Stromal cell of bone marrow (primary cell): ENCODE results near the gene PIK3AP1.
"Not testable (repeated sequence)": the region's sequence is repeated elsewhere in the genome, so short reads cannot be mapped to it uniquely, and the experiment has no call there.

Source experiments
- DNase-seq: peaks from one replicate; pipeline ENCODE4 v3.0.0-alpha.2; 2012; ENCODE audit warnings: low read depth

Gene PIK3AP1

GRCh38 chr10:96720422-96721206 is at the start of gene PIK3AP1:
PIK3AP1 (minus strand) TSS chr10:96720514; CDS start chr10:96720394, 120 bp downstream.
- no peak for DNase-seq

DNA sequence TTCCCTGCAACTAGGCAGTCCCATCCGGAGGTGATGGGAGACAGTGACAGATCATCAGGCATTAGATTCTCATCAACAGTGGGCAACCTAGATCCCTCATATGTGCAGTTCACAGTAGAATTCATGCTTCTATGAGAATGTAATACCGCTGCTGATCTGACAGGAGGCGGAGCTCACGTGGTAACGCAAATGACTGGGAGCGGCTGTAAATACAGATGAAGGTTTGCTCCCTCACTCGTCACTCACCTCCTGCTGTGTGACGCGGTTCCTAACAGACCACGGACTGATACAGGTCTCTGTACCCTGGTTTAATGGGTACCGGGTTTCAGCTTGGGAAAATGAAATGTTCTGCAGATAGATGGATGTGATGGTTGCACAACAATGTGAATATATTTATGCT is 47.8 kb upstream of the PIK3AP1 start:
- DNase-seq, result no peak

DNA sequence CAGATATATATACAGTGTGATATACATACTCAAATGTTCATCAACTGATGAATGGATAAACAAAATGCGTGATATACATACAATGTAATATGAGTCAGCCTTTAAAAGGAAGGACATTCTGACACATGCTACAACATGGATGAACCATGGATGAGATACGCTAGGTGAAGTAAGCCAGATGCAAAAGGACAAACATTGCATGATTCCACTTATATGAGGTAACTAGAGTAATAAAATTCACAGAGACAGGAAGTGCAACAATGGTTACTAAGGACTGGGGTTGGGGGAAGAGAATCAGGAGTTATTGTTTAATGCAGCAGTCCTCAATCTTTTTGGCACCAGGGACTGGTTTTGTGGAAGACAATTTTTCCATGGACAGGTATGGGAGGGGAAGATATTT is 47.3 kb upstream of the PIK3AP1 start:
- DNase-seq, result no peak

DNA sequence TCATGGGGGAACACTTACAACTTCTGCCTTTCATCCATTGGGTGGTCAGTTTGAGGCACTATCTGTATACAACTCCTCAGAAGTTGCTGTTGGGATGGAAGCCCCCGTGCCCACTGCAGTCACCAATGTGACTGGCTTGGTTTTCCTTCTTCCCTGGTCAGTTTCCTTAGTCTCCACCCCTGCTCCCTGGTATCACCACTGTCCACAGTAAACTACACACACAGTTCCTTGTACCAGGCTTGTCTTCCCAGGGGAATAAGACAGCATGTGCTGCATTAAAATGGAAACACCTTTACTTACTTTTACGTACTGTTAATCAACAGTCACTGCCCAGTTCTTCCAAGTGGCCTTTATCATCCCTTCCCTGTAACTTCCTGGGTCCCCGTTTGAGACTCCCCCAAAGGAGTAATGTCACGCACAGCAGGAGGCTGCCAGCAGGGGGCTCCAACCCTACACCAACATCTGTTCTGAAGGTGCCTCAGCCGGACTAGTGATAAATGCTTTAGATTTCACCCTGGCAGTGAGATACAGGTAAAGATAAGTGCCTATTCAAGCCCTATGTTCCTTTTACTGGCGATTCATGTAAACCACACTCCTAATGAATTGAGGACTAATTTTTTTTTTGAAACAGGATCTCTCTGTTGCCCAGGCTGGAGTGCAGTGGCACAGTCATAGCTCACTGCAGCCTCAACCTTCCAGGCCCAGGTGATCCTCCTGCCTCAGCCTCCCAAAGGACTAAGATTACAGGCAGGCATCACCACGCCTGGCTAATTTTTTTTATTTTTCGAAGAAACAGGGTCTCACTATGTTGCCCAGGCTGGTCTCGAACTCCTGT is 45.3 kb upstream of the PIK3AP1 start:
- peak; percentile 18 for DNase-seq

- DNase-seq, result no peak
These were observed 44.2 kb upstream of the PIK3AP1 start for GRCh38 chr10:96764425-96765060.

GRCh38 chr10:96758423-96758822 is 38.1 kb upstream of the PIK3AP1 start:
- DNase-seq, result no peak

DNA sequence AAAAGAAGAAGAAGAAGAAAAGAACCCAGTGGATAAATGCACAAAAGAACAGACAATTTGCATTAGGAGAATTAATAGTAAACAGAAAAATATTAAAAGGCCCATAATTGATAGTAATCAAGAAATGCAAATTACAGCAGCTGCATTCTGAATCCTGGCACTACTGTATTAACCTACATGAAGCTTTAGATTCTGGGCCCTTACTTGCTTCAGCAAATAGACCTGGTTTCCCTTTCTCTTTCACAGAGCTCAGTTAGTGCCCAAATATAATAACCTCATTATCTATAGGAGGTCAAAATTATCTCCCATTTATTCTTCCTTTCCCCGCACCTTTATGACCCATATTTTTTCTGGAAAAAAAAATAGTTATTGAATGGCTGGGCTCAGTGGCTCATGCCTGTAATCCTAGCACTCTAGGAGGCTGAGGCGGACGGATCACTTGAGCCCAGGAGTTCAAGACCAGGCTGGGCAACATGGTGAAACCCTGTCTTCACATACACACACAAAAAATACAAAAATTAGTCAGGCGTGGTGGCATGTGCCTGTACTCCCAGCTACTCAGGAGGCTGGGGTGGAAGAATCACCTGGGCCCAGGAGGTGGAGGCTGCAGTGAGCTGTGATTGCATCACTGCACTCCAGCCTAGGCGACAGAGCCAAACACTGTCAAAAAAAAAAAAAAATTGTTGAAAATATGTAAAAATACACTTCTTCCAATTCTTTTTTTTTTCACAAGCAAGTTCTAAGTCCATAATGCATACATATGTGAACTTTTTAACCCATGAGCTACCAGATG is 36.0 kb upstream of the PIK3AP1 start:
- DNase-seq, result no peak

- no peak for DNase-seq
These were observed 33.6 kb upstream of the PIK3AP1 start for GRCh38 chr10:96753956-96754355.

GRCh38 chr10:96752375-96752774 is 32.1 kb upstream of the PIK3AP1 start:
- DNase-seq, result no peak

GRCh38 chr10:96750316-96750715 is 30.0 kb upstream of the PIK3AP1 start:
- DNase-seq, result not testable (repeated sequence)

DNA sequence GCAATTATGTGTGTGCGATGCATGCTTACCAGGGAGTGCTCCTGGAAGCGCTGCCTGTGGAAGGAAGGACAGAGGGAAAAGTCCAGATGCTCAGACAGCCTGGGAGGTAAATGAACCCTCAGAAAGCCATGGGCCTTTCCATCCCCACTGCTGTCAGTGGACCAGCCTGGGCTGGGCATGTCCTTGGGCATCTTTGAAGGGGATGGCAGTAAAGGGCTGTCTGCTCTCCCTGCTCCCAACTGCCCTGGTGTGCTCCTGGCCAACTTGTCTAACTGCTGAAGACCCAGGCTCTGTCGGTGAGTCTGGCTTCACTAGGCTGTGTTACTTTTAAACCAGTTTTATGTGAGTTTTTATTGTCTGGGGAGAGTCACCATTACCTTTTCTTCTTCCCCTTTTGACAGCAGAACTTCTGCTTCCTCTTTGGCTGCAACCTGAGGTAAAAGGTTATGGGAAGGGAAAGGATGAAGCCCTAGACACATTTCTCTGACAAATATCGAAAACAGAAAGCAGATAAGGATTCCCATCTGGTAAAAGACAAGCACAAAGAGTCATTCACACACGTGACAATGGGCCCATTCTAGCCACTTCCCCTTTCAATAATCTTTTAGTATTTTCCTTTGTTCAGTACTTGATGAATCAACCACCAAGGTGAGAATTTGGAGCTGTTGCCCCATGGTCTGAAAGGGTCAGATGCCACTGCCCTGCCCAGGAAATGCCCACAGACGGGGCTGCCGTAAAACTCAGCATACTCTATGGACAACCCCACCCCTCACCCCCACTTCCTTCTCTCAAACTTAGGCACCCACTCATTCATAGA is 27.6 kb upstream of the PIK3AP1 start:
- no peak for DNase-seq

DNA sequence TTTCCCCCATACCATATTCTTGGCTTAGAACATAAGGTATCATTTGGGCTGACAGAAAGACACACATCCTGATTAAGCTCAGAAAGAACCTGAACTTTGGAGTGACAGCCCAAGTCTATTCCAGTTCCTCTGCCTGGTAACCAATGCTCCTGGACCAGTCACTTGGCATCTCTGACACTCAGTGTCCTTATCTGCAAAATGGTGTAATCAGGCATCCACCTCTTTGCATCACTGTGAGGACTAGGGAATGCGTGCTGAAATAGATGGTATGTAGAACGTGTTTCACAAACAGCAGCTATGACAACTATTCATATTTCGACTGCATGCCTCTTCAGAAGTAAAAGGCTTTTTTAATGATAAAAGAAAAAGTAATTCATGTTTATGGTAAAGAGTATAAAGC is 26.2 kb upstream of the PIK3AP1 start:
- no peak for DNase-seq

GRCh38 chr10:96745950-96746349 is 25.6 kb upstream of the PIK3AP1 start:
- DNase-seq, result no peak

DNA sequence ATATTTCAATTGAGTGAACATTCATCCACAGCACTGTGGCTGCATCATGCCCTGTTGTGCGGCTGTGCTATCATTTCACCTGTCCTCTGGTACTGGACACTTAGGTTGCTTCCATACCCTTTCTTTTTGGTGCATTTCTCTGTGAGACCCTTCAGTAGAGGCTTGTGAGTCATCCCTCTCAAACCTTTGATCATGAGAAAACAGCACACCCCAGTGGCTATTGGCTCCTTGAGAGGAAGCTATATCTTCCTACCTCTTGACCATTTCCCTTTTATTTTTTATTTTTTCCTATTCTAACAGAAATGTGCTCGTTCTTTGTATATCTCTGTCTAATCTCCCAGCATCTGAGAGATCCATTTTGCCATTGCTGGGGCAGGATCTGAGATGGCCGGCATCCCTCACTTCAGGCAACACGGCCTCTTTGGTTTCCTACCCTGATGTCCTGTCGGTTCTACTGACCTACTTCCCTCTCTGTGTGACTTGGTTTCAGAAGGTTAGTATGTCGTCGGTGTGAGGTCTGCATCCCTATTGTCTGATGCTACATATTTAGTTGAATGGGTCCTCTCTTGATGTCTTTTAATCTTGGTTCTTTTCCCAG is 23.8 kb upstream of the PIK3AP1 start:
- peak; percentile 11 for DNase-seq

DNA sequence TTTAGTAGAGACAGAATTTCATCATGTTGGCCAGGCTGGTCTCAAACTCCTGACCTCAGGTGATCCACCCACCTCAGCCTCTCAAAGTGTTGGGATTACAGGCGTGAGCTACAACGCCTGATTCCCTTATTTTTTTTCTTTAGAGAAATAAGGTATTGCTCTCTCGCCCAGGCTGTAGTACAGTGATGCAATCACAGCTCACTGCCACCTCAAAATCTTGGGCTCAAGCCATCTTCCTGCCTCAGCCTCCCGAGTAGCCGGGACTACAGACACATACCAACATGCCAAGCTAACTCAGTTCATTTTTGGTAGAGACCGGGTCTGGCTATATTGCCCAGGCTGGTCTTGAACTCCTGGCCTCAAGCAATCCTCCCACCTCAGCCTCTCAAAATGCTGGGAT is 21.2 kb upstream of the PIK3AP1 start:
- not testable (repeated sequence) for DNase-seq

DNA sequence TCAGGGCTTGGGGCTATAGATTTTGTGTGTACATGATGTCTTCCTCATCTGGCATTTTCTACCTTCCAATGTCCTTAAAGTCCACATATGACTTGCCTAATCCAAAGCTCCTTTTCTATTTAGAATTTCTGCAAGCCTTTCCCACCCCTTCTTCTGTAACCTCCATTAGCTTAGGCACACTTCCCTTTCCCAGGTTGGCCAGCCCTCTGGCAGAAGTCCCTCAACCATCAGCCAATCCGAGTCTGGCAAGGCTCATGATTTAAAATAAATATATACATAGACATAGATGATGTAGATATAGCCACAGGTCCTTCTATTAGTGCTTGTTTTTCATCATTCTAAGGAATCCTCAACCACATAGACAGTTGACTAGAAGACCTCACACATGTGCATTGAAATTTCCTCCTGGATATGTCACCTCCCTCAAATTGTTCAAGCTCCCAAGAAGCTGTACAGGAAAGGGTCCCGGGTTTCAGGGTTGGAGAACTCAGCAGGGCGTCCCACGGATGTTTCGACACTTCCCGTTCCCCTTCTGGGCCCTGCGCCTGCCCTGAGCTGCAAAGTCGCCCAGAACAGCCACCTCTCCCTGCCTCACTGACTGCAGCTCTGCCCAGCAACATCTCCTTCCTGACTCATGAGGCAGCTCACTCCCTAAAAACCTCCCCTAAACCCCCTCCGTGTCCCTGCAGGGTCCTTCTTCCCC is 20.4 kb upstream of the PIK3AP1 start:
- DNase-seq, result no peak

GRCh38 chr10:96740141-96740540 is 19.8 kb upstream of the PIK3AP1 start:
- DNase-seq, result no peak

- DNase-seq, result not testable (repeated sequence)
These were observed 17.1 kb upstream of the PIK3AP1 start for GRCh38 chr10:96737307-96737902.

DNA sequence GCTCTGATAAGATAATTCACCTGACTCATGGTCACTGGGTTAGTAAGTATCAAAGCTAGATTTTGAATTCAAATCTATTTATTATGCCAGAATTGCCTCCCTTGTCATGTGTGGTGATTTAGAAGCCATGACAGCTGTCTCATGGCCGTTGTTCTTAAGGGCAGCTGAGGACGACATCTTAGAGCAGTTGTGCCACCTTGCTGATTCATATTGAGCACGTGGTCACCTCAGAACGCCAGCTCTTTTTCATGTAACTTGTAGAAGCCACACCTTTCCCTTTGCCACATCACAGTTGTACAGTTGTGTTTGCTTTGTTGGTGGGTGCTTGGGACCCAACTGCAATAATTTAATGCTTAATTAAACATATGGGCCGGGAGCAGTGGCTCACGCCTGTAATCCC is 4.3 kb upstream of the PIK3AP1 start:
- no peak for DNase-seq

DNA sequence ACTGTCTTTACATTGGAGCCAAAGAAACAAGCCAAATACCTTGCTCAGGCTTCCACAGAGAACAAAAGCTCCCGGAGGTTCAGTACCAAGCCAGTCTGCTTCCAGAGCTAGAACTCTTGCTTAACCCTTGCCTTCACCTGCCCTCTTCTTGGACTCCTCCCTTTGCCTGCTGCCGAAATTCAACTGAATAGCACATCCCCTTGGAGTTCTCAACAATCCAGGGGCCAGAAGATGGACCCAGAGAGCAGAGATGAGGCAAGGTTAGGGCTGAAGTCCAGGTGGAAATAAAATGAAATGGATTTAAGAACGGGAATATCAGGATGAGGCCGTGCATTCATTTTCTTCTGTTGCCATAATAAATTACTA is 876 bp upstream of the PIK3AP1 start:
- no peak for DNase-seq
